ENCODE measurements around the gene APOL5. TPM values are rescaled to one million over a fixed set of nuclear protein-coding genes. Genes with fewer than 3 reads are reported as not detected.

The APOL5 gene
- total and polyA plus RNA-seq, 11 donors = 0.07 to 0.11 TPM; not detected in 9

GRCh38 chr22:35742342-35743100, 24.8 kb downstream of the APOL5 start:
- Histone ChIP-seq H3K9me3 (no peaks in the 10 kb centered on the region), H3K27ac (peak overlapping the region; percentile 10 to 79 (median 44)), H3K27me3 (no peaks in the 10 kb centered on the region), H3K4me1 (peaks cover 0 to 68% (median 33%) of the 10 kb centered on the region in 12 donors), H3K36me3 (peaks cover 0 to 72% (median 18%) of the 10 kb centered on the region in 9 donors), H3K4me3 (no peak overlapping the region)
- ATAC-seq (peak; percentile 56 to 79 (median 66)), DNase-seq (no peak)
- intact Hi-C loops (cut with DNase I) = loop anchor here in 5 of 10 donors (5.0 to 10.0 kb wide), 5 partner anchors 110 to 180 kb away; no protein-coding TSS in a partner anchor
- WGBS, 4 donors = 57 to 71% (median 64%) methylated on average over 9 of the region's 9 CpGs
- TF ChIP-seq CTCF (IDR thresholded peaks at IDR 0.05) (no peak), POLR2A (IDR thresholded peaks at IDR 0.05) (no peak)

DNA sequence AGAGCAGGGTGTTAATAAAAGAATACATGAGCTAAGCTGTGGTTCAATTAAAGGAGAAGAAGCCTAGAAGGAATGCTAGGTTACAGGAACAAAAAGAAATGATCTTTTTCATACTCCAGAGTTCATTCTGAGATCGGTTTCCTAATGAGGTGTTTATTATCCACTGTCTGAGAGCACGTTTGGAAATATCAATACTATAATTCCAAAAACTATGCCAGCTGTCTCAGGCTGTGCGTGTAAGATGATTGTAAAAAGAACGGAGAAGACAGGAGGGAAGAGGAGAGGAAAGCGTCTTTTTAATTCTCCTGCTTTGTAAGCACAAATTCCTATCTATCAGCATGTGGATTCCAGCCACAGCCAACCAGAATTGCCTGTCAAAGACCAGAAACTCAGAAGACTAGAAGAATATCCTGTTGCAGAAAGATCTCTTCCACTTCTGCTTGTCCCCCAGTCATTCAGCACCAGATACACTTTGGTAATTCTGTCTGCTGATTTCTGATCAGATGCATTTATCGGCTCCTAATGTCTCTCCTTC, 25.7 kb downstream of the APOL5 start:
- Histone ChIP-seq H3K27me3 (no peaks in the 10 kb centered on the region), H3K4me3 (no peak overlapping the region), H3K4me1 (peaks cover 0 to 68% (median 34%) of the 10 kb centered on the region in 12 donors), H3K36me3 (peaks cover 0 to 67% (median 18%) of the 10 kb centered on the region in 9 donors), H3K9me3 (no peaks in the 10 kb centered on the region), H3K27ac (peak overlapping the region in 9 of 12 donors; percentile 11 to 79 (median 48))
- WGBS, 4 donors = 65 to 76% (median 74%) methylated on average over 6 of the region's 6 CpGs
- TF ChIP-seq CTCF (IDR thresholded peaks at IDR 0.05) = no peak
- TF ChIP-seq POLR2A (IDR thresholded peaks at IDR 0.05) = no peak
- intact Hi-C loops (cut with DNase I) = loop anchor here in 5 of 10 donors (5.0 to 10.0 kb wide), 5 partner anchors 111 to 179 kb away; no protein-coding TSS in a partner anchor
- DNase-seq = no peak
- ATAC-seq = no peak

DNA sequence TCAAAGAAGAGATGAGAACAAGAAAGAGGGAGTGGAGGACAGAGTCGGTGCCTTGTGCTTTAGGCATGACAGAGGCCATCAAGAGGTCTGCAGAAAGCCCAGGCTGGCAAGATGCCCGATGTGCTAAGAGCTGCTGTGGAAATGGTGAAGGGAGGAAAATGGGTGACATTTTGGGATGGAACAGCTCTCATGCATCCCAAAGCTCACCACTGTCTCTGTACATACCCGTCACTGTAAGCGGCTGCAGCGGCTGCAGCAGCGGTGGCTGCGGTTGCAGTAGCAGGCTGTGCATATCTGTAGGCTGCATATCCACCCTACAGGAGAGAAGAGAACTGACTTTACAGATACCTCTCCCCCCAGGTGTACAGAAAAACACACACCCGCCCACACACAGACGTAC, 28.6 kb downstream of the APOL5 start:
- TF ChIP-seq CTCF (IDR thresholded peaks at IDR 0.05) = no peak
- no peak for TF ChIP-seq POLR2A (IDR thresholded peaks at IDR 0.05)
- Histone ChIP-seq H3K27me3 (no peaks in the 10 kb centered on the region), H3K4me1 (peaks cover 0 to 63% (median 33%) of the 10 kb centered on the region in 12 donors), H3K9me3 (no peaks in the 10 kb centered on the region), H3K4me3 (no peak overlapping the region), H3K36me3 (peaks cover 0 to 67% (median 15%) of the 10 kb centered on the region in 9 donors), H3K27ac (peak overlapping the region in 1 of 12 donors; percentile 30)
- ATAC-seq (peak in 2 of 4 donors; percentile 18 to 25), DNase-seq (peak in 3 of 5 donors; percentile 30 to 57 (median 52))
- WGBS, 4 donors = 76 to 88% (median 84%) methylated on average over 9 of the region's 9 CpGs
- intact Hi-C loops (cut with DNase I) = loop anchor here in 3 of 10 donors (5.0 to 10.0 kb wide), 3 partner anchors 109 to 169 kb away; no protein-coding TSS in a partner anchor
